NCI-H2227 treated with DMSO at 0.1 percent for 48 hours (cell line): Measurements from ENCODE around the gene CCNG1.
"Not testable (repeated sequence)": the region's sequence is repeated elsewhere in the genome, so short reads cannot be mapped to it uniquely, and the experiment has no call there.

Experiments
- DNase-seq: peaks from one replicate; lab custom pipeline; 2025; lab: John Stamatoyannopoulos, UW

CCNG1 gene

DNA sequence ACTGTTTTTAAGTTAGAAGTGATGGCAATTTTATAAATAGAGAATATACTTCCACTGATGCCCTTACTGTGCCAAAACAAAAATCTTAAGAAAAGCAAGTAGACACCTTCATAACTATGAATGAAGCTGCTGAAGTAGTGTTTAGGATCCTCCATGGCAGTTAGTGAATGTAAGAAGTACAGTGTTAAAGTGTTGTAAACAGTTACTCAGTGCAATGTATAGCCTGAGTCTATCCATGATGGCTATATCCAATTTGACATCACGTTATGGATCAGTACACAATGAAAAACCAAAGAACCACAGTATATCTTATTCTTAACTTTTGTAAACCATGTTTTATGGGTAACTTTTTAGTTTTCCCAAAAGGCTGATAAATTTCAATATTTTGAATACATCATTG is 7.1 kb downstream of the CCNG1 start:
- no peak for DNase-seq

DNA sequence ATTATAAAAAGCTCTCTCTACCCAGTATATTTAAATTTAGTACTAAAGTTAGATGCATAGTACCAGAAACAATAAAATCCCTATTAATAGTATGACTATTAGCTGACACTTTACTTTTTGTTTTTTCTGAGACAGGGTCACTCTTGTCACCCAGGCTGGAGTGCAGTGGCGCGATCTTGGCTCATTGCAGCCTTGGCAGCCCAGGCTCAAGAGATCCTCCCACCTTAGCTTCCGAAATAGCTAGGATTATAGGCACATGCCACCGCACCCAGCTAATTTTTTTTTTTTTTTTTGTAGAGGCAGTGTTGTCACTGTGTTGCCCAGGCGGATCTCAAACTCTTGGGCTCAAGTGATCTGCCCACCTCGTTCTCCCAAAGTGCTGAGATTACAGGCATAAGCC is 8.0 kb downstream of the CCNG1 start:
- no peak for DNase-seq

DNA sequence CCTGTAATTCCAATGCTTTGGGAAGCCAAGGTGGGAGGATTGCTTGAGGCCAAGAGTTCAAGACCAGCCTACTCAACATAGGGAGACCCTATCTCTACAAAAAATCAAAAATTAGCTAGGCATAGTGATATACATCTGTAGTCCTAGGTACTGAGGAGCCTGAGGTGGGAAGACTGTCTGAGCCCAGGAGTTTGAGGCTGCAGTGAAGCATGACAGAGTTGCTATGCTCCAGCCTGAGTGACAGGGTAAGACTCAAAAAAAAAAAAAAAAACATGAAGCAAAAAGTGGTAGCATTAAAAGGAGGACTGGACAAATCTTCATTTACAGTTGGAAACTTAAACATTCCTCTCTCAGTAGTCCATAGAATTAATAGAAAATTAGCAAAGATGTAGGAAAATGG is 9.8 kb downstream of the CCNG1 start:
- DNase-seq: no peak

DNA sequence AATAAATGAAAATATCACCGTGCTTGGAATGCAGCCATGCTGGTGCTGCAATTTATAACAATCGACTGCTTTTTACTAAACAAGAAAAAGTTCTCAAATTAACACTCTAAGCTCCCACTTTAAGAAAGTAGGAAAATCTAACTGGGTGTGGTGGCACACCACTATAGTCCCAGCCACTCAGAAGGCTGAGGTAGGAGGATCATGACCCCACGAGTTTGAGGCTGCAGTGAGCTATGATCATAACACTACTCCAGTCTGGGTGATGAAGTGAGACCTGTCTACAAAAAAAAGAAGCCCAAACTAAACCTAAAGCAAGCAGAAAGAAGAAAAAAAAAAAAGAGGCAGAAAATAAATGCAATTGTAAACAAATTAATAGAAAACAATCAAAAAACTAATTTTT is 10.5 kb downstream of the CCNG1 start:
- DNase-seq: no peak

DNA sequence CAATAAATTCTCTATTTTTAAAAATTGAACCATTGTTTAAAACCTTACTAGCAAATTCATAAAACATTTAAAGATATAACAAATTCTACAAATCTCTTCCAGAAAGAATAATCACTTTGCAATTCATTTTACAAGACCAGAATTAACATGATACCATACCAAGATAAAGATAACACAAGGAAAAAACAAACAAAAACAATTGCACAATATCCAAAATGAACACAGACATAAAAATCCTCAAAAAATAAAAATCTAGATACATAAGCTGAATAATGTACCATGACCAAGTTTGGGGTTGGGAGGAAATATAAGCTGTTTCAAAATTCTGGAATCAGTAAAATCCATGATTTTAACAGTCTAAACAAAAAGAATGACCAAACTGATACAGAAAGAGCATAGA is 11.1 kb downstream of the CCNG1 start:
- DNase-seq: no peak

DNA sequence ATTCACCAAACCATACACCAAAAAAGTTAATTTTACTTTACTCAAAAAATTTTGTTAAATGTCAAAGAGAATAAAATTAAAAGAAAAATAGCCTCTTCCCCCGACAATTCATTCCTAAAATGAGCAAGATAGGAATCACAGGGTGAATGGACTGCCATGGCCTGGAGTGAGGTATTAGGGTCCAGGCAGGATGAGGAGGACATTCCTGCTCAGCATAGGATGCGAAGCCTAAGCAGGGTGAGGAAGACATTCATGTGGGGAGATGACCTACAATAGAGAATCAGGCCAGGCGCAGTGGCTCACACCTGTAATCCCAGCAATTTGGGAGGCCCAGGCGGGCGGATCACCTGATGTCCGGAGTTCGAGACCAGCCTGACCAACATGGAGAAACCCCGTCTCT is 14.1 kb downstream of the CCNG1 start:
- no peak for DNase-seq

DNA sequence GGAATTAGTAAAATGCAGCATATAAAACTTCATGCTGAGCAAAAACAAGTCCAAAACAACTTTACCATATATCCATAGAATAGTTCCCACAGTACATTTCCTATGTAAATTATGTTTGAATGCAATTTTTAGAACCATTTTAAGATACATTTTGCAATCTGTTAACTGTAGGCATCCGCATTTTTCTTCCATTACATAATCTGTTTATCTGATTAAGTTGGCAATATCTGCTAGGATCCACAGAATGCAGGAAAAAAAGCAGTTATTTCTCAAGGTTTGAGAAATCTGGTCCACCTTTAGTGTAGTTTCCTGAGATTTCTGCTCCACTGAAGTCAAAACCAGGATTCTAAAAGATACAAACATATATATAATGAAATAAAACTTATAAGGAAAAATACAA is 16.3 kb downstream of the CCNG1 start:
- DNase-seq: no peak

GRCh38 chr5:163455406-163455805 is 18.0 kb downstream of the CCNG1 start:
- DNase-seq: not testable (repeated sequence)

- no peak for DNase-seq
These were observed 18.7 kb downstream of the CCNG1 start for GRCh38 chr5:163456029-163456589.

DNA sequence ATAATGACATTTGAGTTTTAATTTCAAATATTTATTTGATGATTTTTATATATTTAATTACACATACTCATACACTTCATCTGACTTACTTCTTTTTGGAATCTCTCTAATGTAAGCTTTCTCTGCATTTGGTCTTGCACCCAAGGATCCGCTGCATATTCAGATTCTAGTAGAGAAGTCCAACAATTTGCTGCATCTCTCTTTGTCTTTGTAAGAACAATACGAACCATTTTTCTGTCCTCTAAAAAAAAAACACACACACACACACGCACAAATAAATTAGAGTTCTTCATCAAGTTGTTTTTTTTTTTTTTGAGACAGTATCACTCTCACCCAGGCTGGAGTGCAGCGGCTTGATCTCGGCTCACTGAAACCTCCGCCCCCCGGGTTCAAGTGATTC is 19.4 kb downstream of the CCNG1 start:
- DNase-seq: no peak

DNA sequence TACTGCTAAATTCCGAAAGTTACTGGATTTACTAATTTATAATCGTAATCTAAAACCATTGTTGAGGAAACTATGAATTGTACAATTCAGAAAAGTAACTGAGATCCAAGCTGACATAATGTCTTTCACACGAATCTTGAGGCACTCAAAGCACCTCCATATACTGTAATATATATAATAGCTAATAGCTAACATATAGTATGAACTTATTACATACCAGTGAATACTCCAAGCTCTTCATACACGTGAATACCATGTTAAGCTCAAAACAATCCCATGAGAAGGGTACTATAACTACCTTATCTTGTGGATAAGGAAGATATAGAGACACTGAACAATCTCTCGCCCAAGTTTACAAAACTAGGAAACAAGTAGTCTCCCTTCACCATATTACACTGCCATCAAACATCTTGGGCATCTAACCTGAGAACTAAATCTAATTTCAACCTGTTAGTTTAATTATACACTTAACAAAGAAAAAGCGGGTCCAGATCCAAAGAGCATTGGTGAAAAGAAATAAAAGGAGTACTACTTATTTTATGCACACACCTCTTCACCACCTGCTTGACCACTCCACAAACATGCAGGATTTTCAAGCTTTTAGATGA is 21.5 kb downstream of the CCNG1 start:
- DNase-seq: no peak

DNA sequence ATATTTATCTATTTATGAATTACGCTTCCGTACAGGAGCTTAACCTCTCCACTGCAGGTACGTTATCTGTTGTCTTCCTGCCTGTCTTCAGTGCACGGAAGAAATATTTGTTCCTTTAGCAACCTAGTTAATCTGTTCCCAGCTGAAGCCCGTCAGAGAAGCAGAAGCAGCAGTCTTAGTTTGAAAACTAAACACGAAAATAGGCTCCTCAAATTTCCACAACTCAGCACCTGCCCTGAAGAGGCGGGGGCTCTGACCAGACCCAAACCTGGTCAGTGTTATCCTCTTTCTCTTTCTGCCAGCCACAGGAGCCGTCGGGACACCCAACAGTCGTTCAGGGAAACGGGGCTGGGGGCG is 22.0 kb downstream of the CCNG1 start:
- DNase-seq: peak; percentile 64

DNA sequence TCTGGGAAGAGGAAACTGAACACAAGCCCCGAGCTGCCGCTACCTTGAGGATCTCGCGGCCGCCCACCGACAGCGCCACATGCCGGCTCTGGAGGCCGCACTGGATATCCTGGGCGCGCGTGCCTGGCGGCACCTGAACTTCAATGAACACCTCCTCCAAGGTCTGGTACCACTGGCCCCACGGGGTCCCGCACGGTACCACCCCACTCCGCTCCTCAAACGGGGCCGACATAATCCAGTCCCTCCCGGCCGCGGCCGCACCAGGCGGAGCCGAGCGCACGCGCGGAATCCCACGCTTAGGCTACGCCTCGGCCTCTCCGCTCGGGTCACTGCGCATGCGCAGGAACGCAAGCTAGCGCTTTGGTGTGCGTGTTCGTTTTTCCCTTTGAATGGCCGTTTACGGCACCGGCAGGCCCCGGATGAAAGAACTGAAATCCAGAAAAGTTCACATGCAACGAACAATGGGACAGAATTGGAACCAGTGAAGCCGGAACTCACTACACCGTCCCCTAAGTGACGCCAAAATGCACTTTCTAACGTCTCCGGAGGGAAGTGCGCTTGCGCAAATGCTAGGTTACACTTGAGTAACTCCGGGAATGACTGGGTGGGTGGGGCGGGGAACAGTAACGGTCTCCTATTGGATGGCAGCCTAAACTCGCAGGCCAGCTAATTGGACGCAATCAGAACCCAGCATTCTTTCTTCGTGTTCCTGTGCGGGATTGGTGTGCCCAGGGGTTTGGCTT is 22.6 kb downstream of the CCNG1 start, which contains the start of gene NUDCD2:
NUDCD2 (minus strand) TSS at position 284 of the 743 bp plus-strand sequence; CDS start at position 232, 52 bp downstream.
- DNase-seq: peak; percentile 97

- no peak for DNase-seq
These were observed 23.3 kb downstream of the CCNG1 start, which contains the start of gene HMMR for GRCh38 chr5:163460562-163461171. Gene HMMR (plus strand): TSS chr5:163460632. CDS start chr5:163460693, 61 bp downstream.

- DNase-seq: no peak
These were observed 25.7 kb downstream of the CCNG1 start for GRCh38 chr5:163463063-163463435.

GRCh38 chr5:163467682-163468081 is 30.3 kb downstream of the CCNG1 start:
- DNase-seq: no peak

DNA sequence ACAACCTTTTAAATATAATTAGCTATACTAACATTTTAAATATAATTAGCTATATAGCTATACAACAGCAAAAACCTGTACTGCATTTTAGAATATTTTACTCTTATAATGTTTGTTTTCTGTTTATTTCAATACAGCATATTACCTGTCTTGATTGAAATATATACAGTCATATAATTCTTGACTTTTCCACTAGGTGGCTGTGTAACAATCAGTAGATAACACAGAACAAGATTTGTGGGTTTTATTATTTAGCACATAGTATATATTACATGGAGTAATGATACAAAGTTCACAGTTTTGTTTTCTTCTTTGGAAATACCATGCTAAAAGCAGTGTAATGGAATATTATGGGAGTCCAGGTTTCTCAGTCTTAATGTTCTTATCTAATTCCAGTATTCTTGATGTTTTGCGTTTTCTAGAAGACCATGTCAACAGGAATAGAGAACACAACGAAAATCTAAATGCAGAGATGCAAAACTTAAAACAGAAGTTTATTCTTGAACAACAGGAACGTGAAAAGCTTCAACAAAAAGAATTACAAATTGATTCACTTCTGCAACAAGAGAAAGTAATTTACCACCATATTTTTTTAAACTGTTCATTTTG is 36.3 kb downstream of the CCNG1 start:
- DNase-seq: no peak

DNA sequence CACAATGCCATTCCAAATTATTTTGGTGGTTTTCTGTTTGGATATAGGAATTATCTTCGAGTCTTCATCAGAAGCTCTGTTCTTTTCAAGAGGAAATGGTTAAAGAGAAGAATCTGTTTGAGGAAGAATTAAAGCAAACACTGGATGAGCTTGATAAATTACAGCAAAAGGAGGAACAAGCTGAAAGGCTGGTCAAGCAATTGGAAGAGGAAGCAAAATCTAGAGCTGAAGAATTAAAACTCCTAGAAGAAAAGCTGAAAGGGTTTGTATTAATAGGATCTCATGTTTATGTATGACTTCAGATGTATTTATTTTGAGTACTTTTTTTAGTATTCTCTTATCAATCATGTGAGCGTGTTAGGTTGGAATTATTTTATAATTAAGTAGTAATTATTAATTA is 38.0 kb downstream of the CCNG1 start:
- no peak for DNase-seq

DNA sequence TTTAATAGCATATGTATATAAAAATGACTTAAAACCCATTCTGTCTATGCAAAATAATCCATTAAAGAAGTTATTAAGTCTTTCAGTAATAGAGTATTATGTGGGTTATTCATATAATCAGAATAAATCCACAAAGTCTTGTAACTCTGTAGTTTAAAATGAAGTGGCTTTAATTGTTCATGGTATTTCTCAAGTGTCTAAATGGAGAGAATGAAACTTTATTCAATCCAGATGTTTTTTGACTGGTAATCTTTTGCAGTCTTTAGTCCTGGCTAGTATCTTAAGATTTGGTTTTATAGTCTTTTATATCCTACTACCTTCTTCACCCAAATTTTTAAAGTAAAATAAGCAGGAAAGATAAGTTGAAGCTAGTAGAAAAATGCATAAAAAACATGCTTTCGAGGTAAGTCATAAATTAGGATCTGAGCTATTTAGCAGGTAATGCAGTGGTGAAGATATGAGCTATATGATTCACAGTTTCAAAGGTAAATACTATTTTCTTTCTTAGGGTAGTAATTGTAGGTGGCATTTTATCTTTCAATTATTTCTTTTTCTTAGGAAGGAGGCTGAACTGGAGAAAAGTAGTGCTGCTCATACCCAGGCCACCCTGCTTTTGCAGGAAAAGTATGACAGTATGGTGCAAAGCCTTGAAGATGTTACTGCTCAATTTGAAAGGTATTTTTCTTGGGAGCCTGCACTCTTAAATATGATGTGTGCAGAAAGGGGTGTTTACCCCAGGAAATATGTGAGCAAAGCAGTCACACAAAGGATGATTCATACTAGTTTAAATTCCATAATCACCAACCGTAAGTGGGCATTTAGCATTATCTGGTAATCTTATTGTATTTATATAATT is 41.0 kb downstream of the CCNG1 start:
- no peak for DNase-seq

DNA sequence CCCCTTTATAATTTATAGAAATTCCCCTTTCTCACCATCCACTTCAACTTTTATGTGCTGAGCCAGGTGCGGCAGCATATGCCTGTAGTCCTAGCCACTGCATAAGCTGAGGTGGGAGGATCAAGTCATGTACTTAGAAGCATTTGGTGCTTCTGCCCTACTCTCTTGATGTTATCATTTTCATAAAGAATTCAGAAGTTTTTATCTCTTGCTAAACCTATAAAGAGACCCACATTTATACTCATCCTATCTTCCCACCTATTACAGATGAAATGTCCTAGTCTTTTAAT is 41.5 kb downstream of the CCNG1 start:
- DNase-seq: no peak

- no peak for DNase-seq
These were observed 51.8 kb downstream of the CCNG1 start for GRCh38 chr5:163489055-163489744.
